HG03280 (cell line): ENCODE data around the gene ZNF394.
"Not testable (repeated sequence)": the region's sequence is repeated elsewhere in the genome, so short reads cannot be mapped to it uniquely, and the experiment has no call there.

Experiments used
- ATAC-seq: cut with Tn5 transposase; IDR thresholded peaks from one replicate; pipeline ENCODE4 v1.9.1; 2021; ENCODE audit warnings: mild to moderate bottlenecking, moderate library complexity; ENCODE audit not compliant: unreplicated experiment

ZNF394 gene

DNA sequence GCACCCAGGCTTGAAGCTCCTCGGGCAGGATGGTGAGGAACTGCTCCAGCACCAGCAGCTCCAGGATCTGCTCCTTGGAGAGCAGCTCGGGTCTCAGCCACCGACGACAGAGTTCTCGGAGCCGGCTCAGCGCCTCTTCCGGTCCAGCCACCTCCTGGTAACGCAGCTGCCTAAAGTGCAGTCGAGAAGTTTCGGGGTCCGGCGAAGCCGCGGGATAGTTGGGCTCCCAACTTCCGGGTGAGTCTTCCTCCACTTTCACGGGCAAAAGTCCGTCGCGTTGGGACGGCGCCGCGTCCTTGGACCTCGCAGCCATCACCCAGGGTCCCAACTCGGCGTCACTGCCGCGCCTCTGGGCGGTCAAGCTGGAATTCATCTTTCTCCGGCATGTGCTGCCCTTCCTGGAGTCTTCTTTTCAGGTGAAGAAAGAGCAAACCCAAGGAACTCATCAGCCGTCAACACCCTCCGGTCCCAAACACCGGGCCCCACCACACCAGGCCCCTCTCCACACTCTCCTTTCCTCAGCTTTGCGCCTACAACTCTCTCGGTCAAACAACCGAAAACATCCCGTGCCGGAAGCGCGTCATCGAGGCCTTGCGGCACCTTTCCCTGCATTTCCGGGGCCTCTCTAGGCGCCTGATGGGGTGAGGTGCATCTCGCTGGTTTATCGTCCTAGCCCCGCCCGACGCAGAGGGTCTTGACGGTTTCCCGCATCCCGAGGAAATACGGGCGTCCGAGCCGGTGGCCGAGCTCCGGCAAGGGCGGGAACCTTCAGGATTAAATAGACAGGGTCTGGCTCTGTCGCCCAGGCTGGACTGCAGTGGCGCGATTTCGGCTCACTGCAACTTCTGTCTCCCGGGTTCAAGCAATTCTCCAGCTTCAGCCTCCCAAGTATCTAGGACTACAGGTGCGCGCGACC lies at the start of gene ZNF394:
Gene ZNF394, minus strand, starts transcription at position 561 of the 916 bp plus-strand sequence. Its CDS starts 188 bp downstream, at position 373.
- ATAC-seq, result peak; percentile 46

DNA sequence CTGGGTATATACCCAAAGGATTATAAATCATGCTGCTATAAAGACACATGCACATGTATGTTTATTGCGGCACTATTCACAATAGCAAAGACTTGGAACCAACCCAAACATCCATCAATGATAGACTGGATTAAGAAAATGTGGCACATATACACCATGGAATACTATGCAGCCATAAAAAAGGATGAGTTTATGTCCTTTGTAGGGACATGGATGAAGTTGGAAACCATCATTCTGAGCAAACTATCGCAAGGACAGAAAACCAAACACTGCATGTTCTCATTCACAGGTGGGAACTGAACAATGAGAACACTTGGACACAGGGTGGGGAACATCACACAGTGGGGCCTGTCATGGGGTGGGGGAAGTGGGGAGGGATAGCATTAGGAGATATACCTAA lies 49.5 kb upstream of the ZNF394 start:
- ATAC-seq, result not testable (repeated sequence)

DNA sequence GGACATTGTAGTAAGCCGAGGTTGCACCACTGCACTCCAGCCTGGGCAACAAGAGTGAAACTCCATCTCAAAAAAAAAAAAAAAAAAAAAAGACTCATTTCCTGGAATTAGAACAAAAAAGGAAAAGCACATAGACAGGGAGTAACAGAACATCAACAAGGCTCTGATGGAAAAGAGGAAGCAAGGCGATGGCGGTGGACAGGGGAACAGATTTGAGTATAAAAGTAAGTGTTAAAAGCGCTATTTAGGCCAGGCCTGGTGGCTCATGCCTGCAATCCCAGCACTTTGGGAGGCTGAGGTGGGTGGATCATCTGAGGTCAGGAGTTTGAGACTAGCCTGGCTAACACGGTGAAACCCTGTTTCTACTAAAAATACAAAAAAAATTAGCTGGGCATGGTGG lies 45.2 kb upstream of the ZNF394 start:
- not testable (repeated sequence) for ATAC-seq

DNA sequence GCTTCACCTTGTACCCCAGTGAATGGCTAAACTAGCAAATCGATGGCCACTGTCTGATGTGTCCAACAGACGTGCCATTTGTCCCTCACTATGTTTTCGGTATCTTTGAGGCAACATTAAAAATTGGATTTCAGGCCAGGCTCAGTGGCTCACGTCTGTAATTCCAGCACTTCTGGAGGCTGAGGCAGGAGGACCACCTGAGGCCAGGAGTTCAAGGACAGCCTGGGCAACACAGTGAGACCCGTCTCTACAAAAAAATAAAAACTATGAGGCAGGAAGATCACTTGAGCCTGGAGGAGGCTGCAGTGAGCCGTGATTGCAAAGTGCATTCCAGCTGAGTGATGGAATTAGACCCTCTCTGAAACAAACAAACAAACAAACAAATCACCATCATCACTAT lies 43.8 kb upstream of the ZNF394 start:
- ATAC-seq, result no peak

DNA sequence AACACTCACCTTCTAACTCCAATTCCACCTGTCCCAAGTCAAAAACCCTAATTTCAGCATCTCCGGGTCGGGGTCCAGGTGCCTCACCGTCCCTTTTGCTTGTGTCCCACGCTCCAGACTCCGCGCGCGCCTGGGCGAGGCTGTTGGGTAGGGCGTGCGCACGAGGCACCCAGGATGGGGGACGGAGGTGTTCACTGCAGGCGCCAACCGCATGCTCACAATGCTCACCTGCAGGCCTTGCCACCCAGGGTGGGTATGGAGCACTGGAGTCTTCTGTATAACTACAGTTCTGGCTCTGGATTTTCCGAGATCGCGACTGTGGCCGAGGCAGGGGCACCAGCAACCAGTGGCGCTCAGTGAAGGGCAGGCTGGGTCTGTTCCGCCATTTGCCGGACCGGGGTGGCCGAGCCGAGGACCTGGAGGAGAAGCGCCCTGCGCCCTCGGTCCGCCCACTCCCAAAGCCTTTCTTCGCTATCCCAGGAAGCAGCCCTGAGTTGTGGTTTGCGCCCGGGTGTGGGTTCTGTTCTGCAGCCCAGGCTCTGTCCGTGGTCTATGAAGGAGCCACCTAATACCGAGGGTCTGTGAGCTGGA lies 43.1 kb upstream of the ZNF394 start:
- ATAC-seq, result no peak

DNA sequence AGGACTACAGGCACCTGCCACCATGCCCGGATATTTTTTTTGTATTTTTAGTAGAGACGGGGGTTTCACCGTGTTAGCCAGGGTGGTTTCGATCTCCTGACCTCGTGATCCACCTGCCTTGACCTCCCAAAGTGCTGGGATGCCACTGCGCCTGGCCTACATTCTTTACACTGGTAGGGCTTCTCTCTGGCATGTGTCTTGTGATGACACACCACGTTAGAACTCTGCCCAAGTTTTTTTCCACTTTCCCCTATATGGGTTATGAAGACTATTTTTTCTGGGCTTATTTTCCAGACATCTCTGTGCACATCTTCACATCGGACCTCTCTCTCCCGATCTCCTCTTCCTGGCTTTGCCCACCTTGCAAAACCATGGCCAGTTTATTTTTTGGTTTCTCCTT lies 41.1 kb upstream of the ZNF394 start:
- ATAC-seq, result no peak

DNA sequence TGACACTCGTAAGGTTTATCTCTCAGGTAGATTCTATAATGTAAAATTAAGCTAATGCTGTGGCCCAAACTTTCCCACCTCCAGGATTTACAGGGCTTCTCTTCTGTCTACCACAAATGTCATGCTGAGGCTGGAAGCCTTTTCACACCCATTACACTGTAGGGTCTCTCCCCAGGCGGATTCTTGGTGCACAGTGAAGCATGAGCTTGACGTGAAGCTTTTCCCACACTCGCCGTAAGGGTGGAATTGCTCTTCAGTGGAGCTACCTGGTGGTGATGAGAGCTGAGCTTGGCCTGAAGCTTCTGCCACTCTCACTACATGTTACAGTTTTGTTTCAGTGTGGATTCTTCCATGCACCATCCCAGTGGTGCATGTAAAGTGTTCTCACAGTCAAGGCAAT lies 40.5 kb upstream of the ZNF394 start:
- no peak for ATAC-seq

DNA sequence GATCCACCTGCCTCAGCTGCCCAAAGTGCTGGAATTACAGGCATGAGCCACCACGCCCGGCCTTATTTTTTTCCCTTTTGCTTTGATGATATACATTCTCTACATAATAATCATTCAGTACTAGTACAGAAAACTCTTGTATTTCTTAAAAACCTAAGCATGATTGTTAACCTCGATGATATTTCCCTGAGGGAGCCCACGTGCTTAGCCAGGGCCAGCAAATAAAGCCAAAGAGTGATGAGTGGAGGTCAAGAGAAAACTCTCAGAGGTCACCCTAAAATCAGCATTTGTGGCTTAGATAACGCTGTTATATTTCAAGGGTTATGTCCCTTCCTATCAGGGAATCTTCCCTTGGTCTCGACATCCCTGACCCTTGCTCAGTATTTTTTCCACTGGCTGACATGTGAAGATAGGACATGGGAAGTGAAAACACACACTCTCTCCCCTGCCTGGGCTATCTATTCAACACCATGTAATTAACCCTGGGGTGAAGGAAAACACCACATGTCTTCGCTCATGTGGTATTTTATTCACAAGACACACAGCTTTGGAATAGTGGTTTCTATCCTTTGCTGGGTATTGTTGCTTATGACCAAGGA lies 39.2 kb upstream of the ZNF394 start:
- no peak for ATAC-seq

DNA sequence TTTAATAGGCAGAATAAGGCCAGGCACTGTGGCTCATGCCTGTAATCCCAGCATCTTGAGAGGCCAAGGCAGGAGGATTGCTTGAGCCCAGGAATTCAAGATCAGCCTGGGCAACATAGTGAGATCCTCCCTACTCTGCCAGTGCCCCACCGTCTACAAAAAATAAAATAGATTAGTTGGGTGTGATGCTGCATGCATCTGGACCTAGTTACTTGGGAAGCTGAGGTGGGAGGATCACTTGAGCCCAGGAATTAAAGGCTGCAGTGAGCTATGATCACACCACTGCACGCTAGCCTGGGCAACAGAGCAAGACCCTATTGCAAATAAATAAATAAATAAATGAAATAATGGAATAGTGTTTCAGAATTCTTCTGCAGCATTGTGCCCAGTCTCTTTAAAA lies 35.6 kb upstream of the ZNF394 start:
- ATAC-seq, result no peak

DNA sequence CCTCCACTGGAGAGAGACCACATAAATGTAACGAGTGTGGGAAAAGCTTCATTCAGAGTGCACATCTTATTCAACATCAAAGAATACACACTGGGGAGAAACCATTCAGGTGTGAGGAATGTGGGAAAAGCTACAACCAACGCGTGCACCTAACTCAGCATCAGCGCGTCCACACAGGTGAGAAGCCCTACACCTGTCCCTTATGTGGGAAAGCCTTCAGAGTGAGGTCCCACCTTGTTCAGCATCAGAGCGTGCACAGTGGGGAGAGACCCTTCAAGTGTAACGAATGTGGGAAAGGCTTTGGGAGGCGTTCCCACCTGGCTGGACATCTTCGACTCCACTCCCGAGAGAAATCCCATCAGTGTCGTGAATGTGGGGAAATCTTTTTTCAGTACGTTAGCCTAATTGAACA lies 31.3 kb upstream of the ZNF394 start:
- no peak for ATAC-seq

DNA sequence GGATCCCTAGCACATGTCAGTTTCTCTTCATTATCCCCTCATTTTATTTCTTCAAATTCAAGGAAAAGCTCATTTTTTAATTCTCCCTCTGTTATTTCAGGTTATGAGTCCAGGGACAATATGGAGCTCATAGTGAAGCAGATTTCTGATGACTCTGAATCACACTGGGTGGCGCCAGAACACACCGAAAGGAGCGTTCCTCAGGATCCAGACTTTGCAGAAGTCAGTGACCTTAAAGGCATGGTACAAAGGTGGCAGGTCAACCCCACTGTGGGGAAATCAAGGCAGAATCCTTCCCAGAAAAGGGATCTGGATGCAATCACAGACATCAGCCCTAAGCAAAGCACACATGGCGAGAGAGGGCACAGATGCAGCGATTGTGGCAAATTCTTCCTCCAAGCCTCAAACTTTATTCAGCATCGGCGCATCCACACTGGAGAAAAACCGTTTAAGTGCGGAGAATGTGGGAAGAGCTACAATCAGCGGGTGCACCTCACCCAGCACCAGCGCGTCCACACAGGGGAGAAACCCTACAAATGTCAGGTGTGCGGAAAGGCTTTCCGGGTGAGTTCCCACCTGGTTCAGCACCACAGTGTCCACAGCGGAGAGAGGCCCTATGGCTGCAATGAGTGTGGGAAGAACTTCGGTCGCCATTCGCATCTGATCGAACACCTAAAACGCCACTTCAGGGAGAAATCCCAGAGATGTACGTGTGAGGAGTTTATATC lies 25.8 kb upstream of the ZNF394 start:
- no peak for ATAC-seq

DNA sequence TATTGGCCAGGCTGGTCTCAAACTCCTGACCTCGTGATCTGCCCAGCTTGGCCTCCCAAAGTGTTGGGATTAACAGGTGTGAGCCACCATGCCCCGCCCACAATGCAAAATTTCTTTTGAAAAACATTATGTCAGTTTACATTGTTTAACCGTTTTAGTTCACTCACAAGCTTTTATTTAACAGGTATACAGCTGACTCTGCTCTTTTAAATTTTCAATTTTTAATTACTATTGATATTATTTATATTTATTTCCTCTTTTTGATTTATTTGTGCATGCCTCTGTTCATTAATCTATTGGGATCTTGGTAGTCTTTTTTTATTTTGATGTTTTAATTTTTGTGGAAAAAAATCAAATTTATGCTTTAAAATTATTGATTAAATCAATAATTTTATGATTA lies 21.3 kb upstream of the ZNF394 start:
- no peak for ATAC-seq

DNA sequence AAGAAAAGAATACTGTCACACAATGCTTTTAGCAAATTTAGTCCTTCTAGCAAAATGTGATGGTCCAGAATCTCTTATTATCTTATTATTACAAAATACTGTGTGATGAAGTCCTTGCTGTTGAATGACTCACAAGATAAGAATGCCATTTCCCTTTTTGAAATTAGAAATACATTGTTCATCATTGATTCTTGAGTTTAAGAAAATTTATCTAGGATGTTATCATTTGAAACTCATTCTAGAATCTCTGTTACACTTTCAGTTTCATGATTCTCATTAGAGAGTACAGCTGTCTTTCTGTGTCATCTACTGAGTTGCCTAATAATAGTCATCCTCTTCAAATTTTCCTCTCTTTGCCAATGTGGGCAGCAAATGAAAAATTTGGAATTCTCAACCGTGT lies 14.0 kb upstream of the ZNF394 start:
- no peak for ATAC-seq

DNA sequence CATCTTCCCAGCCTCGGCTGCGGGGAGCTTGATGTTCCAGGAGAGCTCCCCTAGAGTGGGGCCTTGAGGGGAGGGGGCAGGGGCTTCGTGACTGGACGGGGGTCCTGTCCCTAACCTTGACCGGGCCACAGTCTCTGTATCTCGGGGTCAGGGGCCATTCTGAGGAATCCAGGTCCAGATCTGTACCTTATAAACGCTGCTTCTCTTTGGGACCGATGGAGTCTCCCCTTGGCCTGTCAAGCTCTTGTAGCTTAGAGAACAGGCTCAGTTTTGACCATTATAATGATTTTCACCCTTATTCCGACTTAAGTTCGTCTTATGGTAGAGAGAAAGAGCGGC lies 5.2 kb upstream of the ZNF394 start:
- ATAC-seq, result no peak

DNA sequence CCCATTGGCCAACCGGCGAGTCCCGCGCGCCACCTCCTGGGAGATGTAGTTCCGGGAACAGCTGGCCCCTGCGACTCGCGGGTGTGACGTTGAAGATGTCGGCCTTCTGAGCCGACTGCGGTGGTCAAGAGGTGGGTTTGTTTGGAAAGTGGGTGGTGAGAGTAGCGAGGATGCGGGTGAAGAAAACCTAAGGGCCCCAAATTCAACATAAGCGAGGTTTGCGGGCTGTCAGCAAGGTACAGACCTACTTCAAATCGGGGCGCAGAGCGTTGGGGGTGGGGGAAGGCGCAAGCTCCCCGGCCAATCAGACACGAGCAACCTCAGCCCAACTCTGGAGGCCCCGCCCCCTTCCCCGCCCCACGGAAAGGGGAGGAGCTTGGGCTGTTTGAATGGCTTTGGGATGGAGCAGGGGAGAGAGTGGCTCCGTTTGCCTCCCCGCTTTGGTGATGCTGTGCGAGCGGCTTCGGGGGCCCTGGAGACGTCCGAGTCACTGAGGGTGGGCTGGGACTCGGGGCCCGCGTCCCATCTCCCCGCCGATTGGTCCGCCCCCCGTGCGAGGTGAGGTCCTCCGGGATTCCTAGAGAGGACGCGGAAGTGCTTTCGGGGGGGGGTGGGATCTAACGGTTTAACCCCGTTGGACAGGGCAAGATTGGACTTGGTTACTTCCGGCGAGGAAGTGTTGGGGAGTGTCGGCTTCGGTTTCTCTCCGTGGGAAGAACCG lies 4.7 kb upstream of the ZNF394 start, which contains the start of gene ZKSCAN5:
Gene ZKSCAN5, plus strand, starts transcription at position 60 of the 721 bp plus-strand sequence. CDS start 1,383 bp downstream, outside the sequence.
- ATAC-seq, result peak; percentile 83

DNA sequence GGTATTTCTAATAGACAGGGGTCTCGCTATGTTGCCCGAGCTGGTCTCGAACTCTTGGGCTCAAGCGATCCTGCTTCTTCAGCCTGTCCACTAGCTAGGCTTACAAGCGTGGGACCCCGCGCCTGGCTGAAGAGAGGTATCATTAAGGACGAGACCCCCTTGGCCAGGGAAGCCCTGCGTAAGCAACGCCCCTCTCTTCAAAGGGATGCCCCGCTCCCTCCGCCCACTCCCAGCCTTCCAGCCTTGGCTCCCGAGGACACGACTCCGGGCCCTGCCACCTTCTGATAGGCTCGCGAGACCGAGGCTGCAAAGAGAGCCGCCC lies 4.2 kb upstream of the ZNF394 start:
- ATAC-seq, result no peak

DNA sequence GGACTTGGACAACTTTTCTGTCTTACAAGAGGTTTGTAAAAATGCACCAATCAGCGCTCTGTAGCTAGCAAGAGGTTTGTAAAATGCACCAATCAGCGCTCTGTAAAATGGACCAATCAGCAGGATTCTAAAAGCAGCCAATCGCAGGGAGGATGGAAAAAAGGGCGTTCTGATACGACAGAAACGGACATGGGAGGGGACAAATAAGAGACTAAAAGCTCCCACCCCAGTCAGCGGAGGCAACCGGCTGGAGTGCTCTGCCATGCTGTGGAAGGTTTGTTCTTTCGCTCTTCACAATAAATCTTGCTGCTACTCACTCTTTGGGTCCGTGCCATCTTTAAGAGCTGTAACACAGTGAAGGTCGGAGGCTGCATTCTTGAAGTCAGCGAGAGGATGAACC lies 1.2 kb upstream of the ZNF394 start:
- not testable (repeated sequence) for ATAC-seq

DNA sequence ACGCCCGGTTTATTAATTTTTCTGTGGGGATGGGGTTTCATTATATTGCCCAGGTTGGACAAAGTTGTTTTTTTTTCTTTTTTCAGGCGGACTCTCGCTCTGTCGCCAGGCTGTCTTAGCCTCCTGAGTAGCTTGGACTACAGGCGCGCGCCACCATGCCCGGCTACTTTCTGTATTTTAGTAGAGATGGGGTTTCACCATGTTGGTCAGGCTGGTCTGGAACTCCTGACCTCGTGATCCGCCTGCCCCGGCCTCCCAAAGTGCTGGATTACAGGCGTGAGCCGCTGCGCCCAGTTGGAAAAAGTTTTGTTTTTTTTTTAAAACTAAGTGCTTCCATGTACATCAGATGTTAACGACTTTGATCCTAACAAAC lies 542 bp upstream of the ZNF394 start:
- ATAC-seq, result no peak

DNA sequence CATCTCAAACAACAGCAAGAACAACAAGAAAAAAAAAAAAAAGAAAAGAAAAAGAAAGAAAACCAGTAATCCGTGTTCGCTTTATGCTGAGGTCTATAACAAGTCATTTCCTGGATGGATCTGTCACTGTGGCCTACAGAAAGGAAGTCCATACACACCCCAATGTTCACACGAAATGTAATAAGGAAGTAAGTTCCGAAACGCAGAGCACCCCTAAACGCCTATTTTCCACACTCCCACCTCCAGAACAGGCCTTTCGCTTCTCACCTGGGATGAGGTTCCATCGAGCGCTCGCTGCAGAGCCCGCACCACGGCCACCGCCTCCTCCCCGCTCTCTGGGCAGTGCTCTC lies 735 bp downstream of the ZNF394 start:
- ATAC-seq, result peak; percentile 1

DNA sequence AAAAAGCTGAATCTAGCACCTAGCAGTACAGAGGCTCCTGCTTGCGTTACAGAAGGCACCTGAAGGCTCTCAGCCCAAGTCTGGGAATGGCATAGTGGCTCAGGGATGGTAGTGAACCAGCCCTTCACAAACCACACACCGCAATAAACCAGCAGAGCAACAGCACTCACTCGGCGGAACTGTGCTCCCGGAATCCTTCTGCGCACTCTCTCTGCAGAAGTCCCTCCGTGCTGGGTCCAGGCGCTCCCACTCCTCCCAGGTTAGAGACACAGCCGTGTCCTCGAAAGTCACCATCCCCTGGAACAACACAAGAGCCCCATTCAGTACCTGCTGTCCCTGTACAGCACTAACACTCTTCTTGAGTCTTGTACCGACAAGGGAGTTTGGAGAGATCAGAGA lies 1.5 kb downstream of the ZNF394 start:
- no peak for ATAC-seq
